ENCODE results near the gene RREB1. TPM values are rescaled to one million over a fixed set of nuclear protein-coding genes. Genes with fewer than 3 reads are reported as not detected.

The RREB1 gene
- total and polyA plus RNA-seq, 12 donors: 8.0 to 79.5 (median 48.7) TPM

GRCh38 chr6:7200598-7201443 lies 93.1 kb downstream of the RREB1 start:
- intact Hi-C loops (cut with DNase I): no loop called here
- Histone ChIP-seq H3K4me3 (no peak overlapping the region), H3K36me3 (replicated peaks in 1 of 2) (peaks cover 0 to 35% of the 10 kb centered on the region in 2 donors), H3K27me3 (no peaks in the 10 kb centered on the region), H3K27ac (peak overlapping the region in 2 of 5 donors; percentile 22 to 68), H3K9me3 (replicated peaks in 1 of 3) (no peaks in the 10 kb centered on the region), H3K4me1 (replicated peaks in 1 of 2) (peaks cover 0 to 7% of the 10 kb centered on the region in 2 donors)
- no peak for TF ChIP-seq CTCF (IDR thresholded peaks at IDR 0.05)
- TF ChIP-seq POLR2A (IDR thresholded peaks at IDR 0.05): no peak
- 83 to 91% (median 87%) methylated on average over 13 of the region's 13 CpGs for WGBS, 4 donors
- DNase-seq: no peak

- no peak for DNase-seq
- Histone ChIP-seq H3K27ac (peak overlapping the region in 2 of 5 donors; percentile 60 to 68), H3K4me1 (replicated peaks in 1 of 2) (peaks cover 0 to 7% of the 10 kb centered on the region in 2 donors), H3K4me3 (no peak overlapping the region), H3K27me3 (no peaks in the 10 kb centered on the region), H3K9me3 (replicated peaks in 1 of 3) (no peaks in the 10 kb centered on the region), H3K36me3 (replicated peaks in 1 of 2) (peaks cover 0 to 35% of the 10 kb centered on the region in 2 donors)
- whole genome bisulfite sequencing, 4 donors: 63 to 94% (median 67%) methylated on average over 1 to 2 of the region's 2 CpGs
- no peak for TF ChIP-seq POLR2A (IDR thresholded peaks at IDR 0.05)
- TF ChIP-seq CTCF (IDR thresholded peaks at IDR 0.05): no peak
- intact Hi-C loops (cut with DNase I): no loop called here
Measured at GRCh38 chr6:7201444-7201731, 93.6 kb downstream of the RREB1 start.

DNA sequence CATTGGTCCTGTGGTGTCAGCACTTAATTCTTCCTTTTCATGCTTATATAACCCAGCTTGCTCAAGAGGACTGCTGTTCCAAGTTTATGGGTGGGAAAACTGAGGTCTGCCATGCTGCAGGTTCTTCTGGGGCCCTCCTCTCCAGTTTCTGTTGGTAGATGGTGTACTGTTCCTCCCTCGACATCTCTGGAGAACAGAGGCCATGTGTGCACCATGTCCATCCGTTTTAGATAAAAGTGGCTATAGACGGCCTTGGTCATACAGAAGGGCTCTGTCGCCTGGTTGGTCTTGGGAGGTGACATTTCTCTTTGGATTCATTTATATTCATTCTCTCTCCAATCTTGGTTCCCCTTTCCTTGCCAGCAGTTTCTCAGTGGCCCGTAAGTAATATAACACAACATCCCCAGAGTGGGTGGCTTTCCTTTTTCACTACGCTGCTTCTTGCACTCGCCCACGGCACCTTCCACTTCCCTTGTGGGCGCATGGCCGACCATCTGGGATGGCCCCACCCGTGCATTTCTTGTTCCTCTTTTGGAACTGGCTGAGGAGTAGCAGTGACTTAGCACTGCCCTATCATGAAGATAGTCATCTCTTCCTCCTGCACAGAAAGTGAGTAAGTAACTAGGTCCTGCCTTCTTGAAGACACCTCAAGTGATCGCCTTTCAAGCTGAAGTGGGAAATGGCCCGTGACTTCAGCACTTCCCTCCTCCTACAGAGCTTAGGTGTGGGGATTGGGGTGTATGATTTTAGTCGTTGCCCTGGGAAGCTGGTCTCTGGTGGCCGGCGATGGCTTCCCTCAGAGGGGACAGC lies 94.2 kb downstream of the RREB1 start:
- intact Hi-C loops (cut with DNase I): no loop called here
- Histone ChIP-seq H3K4me1 (replicated peaks in 1 of 2) (peaks cover 0 to 7% of the 10 kb centered on the region in 2 donors), H3K27ac (peak overlapping the region in 2 of 5 donors; percentile 60 to 68), H3K36me3 (replicated peaks in 1 of 2) (peaks cover 0 to 37% of the 10 kb centered on the region in 2 donors), H3K27me3 (no peaks in the 10 kb centered on the region), H3K4me3 (no peak overlapping the region), H3K9me3 (replicated peaks in 1 of 3) (no peaks in the 10 kb centered on the region)
- TF ChIP-seq CTCF (IDR thresholded peaks at IDR 0.05) (no peak), POLR2A (IDR thresholded peaks at IDR 0.05) (no peak)
- WGBS, 4 donors: 80 to 86% (median 84%) methylated on average over 14 to 16 of the region's 16 CpGs
- DNase-seq: peak in 4 of 7 donors; percentile 54 to 75 (median 66)

- Histone ChIP-seq H3K36me3 (replicated peaks in 1 of 2) (peaks cover 0 to 32% of the 10 kb centered on the region in 2 donors), H3K4me1 (replicated peaks in 1 of 2) (peaks cover 0 to 8% of the 10 kb centered on the region in 2 donors), H3K9me3 (replicated peaks in 1 of 3) (no peaks in the 10 kb centered on the region), H3K27me3 (no peaks in the 10 kb centered on the region), H3K4me3 (no peak overlapping the region), H3K27ac (peak overlapping the region in 1 of 5 donors; percentile 60)
- no peak for TF ChIP-seq CTCF (IDR thresholded peaks at IDR 0.05)
- TF ChIP-seq POLR2A (IDR thresholded peaks at IDR 0.05): no peak
- DNase-seq: no peak
- intact Hi-C loops (cut with DNase I): no loop called here
Measured at GRCh38 chr6:7202950-7203349, 95.2 kb downstream of the RREB1 start.

Data from adrenal gland (tissue), 12 donors.